ENCODE measurements around the gene NFAT5.
"Not testable (repeated sequence)": the region's sequence is repeated elsewhere in the genome, so short reads cannot be mapped to it uniquely, and the experiment has no call there.

Gene NFAT5

DNA sequence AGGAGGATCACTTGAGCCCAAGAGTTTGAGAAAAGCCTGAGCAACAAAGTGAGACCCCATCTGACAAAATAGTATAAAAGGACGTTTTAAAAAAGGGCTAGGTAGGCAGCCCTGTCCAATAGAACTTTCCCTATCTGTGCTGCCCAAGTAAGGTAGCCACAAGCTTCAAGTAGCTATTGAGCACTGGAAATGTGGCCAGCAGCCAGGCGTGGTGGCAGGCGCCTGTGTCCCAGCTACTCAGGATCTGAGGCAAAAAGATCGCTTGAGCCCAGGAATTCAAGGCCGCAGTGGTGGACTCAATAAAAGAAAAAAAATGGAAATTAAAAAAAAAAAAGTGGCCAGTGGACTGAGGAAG lies 162.1 kb downstream of the NFAT5 start:
- DNase-seq (ENCODE audit: extremely low read depth in 1 of 2, low read depth in 1 of 2), result no peak

DNA sequence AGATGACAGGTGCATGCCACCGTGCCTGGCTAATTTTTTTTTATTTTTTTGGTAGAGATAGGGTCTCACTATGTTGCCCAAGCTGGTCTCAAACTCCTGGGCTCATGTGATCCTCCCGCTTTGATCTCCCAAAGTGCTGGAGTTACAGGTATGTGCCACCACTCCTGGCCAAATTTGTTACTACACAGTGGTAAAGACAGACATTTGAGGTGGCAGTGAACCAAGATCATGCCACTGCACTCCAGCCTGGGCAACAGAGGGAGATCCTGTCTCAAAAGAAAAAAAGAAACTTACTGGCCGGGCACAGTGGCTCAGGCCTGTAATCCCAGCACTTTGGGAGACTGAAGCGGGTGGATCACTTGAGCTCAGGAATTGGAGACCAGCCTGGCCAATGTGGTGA lies 163.3 kb downstream of the NFAT5 start:
- not testable (repeated sequence) for DNase-seq (ENCODE audit: extremely low read depth in 1 of 2, low read depth in 1 of 2)

DNA sequence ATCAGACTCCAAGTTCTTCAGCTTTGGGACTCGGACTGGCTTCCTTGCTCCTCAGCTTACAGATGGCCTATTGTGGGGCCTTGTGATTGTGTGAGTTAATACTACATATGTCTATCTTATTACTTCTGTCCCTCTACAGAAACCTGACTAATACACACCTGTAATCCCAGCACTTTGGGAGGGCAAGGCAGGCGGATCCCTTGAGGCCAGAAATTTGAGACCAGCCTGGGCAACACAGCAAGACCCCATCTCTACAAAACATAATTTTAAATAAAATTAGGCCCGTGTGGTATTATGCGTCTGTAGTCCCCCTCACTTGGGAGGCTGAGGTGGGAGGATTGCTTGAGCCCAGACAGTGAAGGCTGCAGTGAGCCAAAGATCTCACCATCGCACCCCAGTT lies 165.5 kb downstream of the NFAT5 start:
- not testable (repeated sequence) for DNase-seq (ENCODE audit: extremely low read depth in 1 of 2, low read depth in 1 of 2)

DNA sequence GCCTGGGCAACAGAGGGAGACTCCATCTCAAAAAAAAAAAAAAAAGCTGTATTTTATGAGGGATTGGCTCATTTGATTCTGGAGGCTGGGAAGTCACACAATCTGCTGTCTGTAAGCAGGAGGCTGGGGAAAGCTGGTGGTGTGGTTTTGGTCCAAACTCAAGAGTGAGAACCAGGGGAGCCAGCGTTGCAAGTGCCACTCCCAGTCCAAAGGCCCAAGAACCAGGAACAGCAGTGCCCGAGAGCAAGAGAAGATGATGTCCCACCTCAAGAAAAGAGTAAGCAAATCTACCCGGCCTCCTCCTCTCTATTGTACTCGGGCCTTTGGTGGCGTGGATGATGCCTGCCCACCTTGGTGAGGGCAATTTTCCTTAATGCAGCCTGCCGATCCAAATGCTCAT lies 166.3 kb downstream of the NFAT5 start:
- no peak for DNase-seq (ENCODE audit: extremely low read depth in 1 of 2, low read depth in 1 of 2)

DNA sequence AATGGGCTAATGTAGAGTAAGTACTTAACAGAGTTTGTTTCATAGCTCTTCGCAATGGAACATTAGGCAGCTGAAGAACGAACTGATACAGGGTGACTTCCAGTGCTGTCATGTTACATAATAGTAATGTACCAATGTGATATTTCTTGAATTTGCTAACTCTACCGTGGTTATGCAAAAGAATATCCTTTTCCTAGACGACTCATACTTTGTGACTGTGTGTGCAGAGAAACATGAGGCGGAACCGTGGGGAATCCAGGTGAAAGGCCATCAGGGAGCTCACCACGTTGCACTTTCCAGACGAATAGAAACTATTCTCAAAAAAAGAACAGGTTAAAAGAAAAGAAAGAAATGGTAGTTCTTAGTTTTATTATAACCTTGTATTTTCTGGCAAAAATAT lies 175.8 kb downstream of the NFAT5 start:
- no peak for DNase-seq (ENCODE audit: extremely low read depth in 1 of 2, low read depth in 1 of 2)

DNA sequence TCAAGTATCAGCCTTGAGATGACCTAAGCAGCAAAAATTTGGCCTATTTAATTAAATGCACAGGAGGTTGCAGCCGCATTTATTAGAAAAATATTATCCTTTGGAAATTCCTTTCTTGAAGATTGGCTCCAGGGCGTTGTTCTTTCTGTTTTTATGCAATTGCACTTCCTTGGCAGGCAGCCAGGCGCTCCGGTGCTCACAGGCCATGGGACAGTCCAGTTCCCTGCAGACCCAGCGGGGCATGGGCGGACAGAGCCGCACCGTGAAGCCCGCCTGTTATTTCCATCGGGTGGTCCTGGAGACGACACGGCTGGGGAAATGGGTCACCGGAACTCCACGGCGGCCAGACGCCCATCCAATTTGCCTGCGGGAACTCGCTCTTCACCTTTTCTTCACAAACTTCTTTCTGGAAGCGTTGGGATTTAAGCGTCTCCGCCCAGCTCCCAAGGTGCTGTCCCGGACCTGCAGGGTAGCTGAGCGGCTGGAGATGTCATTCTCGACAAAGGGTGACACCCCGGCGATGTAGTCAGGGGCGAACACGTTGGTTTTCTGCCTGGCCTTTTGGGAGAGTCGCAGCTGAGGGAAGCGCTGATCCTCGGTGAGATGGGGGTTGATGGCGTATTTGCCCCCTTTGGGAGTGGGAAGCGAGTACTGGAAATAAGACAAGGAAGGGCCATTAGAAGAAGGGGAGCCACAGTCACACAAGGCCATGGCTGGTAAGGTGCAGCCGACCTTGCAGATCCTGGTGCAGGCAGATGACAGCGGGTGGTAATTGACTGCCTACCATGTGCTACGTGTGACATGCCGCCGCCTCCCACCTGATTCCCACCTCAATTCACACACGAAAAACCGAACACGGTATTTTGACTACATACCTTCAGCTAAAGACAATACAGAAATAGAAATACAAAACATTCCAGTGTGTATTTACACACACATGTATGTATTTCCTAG lies 176.5 kb downstream of the NFAT5 start:
- DNase-seq (ENCODE audit: extremely low read depth in 1 of 2, low read depth in 1 of 2), result no peak

DNA sequence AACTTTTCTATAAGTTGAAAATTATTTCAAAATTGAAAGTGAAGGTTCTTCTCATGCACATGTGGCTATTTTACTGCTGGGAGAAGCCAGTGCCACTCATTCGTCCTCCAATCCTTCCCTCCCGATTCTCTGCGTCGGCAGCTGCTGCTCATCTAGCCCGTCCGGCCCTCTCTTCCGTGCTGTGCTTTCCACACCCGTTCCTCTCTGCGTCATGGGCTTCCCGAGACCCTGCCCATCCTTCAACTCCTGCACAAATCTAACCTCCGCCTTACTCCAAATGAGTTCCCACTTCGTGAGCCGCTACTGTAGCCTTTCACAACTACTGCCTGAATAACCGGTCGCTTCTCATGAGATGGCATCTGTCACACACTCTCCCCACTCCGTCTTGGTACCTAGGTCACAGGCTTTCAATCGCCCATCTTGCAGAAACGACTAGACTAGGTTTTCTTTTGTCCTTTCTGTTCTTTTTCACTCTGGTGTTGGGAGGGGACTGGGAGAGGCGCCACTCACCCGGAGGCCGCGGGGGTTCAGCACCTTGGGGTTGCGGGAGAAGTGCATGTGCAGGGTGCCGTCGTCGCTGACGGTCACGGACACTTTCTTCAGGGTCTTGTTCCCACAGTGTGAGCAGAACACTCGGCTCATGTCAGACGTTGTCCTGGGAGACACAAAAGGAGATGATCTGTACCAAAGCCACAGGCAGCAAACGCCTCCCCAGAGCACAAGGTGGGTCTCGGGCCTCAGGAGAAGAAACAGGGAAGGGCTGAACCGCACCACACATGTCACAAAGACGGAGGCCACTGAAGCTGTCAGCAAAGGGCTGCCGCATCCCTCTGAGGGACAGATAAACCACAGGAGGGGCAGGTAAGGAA lies 178.8 kb downstream of the NFAT5 start:
- DNase-seq (ENCODE audit: extremely low read depth in 1 of 2, low read depth in 1 of 2), result no peak

DNA sequence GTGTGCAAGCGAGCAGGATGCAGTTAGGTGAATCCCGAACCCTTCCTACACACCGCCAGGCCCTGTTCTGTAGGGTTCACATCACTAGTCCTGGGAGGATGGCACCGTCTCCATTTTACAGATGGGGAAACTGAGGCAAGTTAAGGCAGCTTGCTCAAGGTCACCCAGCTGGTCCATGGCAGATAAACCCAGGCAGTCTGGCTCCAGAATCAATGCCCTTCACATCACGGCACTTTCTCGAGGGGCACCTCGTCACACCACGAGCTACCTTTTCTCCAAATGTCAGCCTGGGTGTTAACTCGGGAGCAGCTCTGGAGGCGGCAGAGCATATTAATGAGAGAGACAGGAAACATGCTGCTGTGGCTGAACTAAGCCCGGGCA lies 179.5 kb downstream of the NFAT5 start:
- DNase-seq (ENCODE audit: extremely low read depth in 1 of 2, low read depth in 1 of 2), result no peak

DNA sequence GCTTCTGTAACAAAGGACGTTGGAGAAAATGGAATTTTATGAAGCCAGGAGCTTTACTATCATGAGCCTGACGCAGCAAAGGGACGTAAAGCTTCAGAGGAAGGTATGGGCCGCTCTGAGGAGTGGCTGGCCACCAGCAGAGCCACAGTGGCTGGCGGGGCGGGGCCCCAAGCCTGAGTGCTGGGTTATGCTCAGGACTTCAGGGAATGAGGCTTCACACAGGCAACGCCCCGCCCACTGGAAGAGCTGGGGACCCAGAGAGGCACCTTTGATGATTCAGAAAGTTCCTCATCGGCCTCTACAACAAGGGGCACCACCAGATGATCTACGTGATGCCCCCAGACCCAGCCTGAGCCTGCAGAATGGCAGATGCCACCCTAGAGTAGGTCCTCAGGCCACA lies 180.2 kb downstream of the NFAT5 start:
- DNase-seq (ENCODE audit: extremely low read depth in 1 of 2, low read depth in 1 of 2), result no peak

DNA sequence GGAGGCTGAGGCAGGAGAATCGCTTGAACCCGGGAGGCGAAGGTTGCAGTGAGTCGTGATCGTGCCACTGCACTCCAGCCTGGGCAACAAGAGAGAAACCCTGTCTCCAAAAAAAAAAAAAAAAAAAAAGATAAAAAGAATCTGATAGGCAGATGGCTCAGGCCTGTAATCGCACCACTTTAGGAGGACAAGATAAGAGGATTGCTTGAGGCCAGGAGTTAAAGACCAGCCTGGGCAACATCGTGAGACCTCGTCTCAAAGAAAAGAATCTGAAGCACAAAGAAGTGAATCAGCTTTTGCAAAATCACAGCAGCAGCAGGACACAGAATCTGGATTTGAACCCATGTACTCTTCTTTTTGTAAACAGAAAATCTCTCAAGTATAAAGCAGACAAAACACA lies 181.3 kb downstream of the NFAT5 start:
- no peak for DNase-seq (ENCODE audit: extremely low read depth in 1 of 2, low read depth in 1 of 2)

DNA sequence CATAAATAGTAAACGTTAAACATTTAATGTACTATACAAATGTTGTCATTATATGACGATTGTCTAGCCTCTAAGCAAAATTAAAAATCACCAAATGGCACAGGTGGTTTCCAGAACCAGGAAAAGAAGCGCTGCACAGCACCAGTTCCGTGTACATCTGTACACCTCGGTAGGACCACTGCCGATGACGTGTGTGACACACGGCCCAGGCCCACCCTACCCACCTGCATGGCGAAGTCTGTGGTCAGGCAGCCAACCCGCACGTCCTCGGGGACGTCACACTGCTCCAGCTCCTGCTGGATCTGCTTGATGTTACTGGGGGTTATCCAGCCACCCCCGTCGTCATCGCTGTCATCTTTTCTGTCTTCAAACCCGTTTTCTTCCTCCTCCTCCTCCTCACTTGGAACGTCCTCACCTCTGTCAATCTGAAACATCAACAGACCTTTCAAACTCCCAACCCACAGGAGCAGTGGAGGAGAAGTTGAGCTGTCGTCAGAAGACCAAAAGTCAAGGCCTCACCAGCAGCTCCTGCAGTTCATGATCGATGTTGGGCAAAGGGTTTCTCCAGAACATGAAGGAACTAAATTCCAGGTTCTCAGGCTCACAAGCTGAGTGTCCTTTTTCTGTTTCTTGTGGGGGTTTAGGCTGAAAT lies 183.1 kb downstream of the NFAT5 start:
- DNase-seq (ENCODE audit: extremely low read depth in 1 of 2, low read depth in 1 of 2), result no peak

DNA sequence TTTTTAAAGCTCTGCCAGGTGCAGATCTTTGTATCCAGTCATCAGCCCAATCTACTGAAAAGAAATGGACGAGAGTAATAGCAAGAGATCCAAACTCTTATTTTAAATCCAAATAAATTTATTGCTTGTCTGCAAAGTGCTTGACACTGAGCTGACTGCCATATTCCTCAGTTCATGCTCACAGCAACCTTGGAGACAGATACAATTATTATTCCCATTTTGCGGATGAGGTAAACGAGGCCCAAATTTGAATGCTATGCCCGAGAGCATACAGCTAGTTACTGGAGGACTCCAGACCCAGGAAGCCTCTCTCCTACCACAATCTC lies 188.3 kb downstream of the NFAT5 start:
- no peak for DNase-seq (ENCODE audit: extremely low read depth in 1 of 2, low read depth in 1 of 2)

Measured in stimulated activated CD8-positive, alpha-beta memory T cell treated with anti-CD3 and anti-CD28 coated beads, Interleukin-7, amount 100 ng/mL, for 48 hours (primary cell).